DOHH2 (cell line): ENCODE results near the gene DAPL1.

Experiments used
- EZH2phosphoT487 ChIP-seq: fragments of 200-600 bp; sonication (generic); IDR thresholded peaks from 2 replicates; pipeline ENCODE4 v1.6.1; 2017; ENCODE audit warnings: borderline replicate concordance, mild to moderate bottlenecking, antibody characterized with exemption, low read length, moderate library complexity, mixed read lengths
- TF ChIP-seq, protein P1 (sequence below): fragments of 200-600 bp; sonication (generic); IDR thresholded peaks from one replicate; pipeline ENCODE4 v1.5.1; 2014; ENCODE audit warnings: antibody characterized with exemption, mild to moderate bottlenecking, low read depth, low read length; ENCODE audit not compliant: poor library complexity, severe bottlenecking

DNA sequence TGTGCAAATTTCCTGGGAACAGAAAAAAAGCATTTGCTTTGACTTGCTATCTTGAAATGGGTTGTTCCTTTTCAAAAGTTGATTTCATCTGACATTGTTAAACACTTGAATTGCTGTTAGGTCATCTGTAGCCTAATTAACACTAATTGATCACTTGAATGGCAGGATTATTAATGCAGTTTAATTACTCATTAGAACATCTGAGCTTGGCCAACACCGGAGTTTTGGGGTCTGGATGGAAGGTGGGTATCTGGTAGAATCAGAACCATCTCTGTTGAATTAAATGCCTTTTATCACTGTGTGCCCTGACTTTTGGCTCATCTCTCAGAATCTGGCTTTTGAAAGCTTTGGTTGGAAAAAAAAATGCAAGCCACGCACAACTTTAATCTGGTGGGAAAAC, 8.4 kb downstream of the DAPL1 start:
- TF ChIP-seq, protein P1, sequence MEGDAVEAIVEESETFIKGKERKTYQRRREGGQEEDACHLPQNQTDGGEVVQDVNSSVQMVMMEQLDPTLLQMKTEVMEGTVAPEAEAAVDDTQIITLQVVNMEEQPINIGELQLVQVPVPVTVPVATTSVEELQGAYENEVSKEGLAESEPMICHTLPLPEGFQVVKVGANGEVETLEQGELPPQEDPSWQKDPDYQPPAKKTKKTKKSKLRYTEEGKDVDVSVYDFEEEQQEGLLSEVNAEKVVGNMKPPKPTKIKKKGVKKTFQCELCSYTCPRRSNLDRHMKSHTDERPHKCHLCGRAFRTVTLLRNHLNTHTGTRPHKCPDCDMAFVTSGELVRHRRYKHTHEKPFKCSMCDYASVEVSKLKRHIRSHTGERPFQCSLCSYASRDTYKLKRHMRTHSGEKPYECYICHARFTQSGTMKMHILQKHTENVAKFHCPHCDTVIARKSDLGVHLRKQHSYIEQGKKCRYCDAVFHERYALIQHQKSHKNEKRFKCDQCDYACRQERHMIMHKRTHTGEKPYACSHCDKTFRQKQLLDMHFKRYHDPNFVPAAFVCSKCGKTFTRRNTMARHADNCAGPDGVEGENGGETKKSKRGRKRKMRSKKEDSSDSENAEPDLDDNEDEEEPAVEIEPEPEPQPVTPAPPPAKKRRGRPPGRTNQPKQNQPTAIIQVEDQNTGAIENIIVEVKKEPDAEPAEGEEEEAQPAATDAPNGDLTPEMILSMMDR = no peak
- TF ChIP-seq EZH2phosphoT487 = no peak
